HG03354 (cell line): ENCODE results near the gene CLC.
"Not testable (repeated sequence)": the region's sequence is repeated elsewhere in the genome, so short reads cannot be mapped to it uniquely, and the experiment has no call there.

Experiments
- ATAC-seq: cut with Tn5 transposase; IDR thresholded peaks from one replicate; pipeline ENCODE4 v1.9.1; 2021; ENCODE audit warnings: mild to moderate bottlenecking; ENCODE audit not compliant: unreplicated experiment, poor library complexity, severe bottlenecking

CLC gene

DNA sequence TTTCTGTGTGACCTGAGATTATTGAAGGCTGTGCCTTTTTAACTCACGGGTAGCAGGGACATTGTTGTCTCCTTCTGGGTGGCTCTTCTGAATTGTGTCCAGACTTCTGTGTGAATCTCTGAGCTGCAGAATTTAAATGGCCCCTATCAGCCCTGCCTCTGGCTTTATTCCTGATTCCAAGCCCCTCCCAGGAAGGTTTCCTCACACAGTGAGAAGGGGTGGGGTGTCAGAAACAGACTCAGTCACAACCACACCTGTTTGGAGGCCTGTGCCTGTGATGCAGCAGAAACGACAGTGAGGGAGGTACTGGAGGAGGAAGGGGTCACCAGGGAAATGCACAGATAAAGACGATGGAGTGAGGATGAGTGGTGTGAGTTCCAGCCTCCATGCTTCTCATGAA lies at the start of gene CLC:
Gene CLC (minus strand): TSS at position 139 of the 400 bp plus-strand sequence. CDS start 77 bp downstream, at position 62.
- no peak for ATAC-seq

GRCh38 chr19:39780894-39781293 lies 43.1 kb upstream of the CLC start:
- no peak for ATAC-seq

- no peak for ATAC-seq
These were observed 40.9 kb upstream of the CLC start, which contains the start of gene LEUTX for GRCh38 chr19:39778763-39779162. TSS of gene LEUTX (plus strand) at chr19:39778854. CDS start at chr19:39778921, 67 bp downstream.

DNA sequence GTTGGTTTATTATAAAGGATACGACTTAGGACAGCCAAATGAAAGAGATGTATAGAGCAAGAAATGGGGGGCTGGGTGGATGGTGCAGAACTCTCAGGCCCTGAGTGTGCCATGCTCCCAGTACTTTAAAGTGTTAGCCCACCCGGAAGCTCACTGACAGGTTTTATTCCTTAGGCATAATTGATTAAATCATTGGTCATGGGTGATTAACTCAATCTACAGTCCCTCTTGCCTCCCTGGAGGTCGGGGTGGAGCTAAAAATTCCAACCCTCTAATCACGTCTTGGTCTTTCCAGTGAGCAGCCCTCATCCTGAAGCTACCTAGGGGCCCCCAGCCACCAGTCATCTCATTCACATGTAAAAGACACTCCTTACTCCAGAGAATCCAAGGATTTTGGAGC lies 31.0 kb upstream of the CLC start:
- ATAC-seq, result no peak

- no peak for ATAC-seq
These were observed 30.5 kb upstream of the CLC start for GRCh38 chr19:39768334-39768733.

GRCh38 chr19:39765091-39766076 lies 27.6 kb upstream of the CLC start:
- ATAC-seq, result no peak

DNA sequence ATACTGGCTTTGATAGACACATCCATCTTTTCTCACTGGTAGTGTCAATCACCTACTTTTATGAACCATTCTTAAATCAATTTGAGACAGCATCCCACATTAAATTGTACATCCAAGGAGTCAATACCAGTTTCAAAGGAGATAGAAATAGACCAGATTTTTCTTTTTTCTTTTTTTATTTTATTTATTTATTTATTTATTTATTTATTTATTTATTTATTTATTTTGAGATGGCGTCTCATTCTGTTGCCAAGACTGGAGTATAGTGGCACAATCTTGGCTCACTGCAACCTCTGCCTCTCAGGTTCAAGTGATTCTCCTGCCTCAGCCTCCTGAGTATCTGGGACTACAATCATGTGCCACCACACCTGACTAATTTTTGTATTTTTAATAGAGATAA lies 24.0 kb upstream of the CLC start:
- ATAC-seq, result not testable (repeated sequence)

- no peak for ATAC-seq
These were observed 21.8 kb upstream of the CLC start for GRCh38 chr19:39759457-39760184.

DNA sequence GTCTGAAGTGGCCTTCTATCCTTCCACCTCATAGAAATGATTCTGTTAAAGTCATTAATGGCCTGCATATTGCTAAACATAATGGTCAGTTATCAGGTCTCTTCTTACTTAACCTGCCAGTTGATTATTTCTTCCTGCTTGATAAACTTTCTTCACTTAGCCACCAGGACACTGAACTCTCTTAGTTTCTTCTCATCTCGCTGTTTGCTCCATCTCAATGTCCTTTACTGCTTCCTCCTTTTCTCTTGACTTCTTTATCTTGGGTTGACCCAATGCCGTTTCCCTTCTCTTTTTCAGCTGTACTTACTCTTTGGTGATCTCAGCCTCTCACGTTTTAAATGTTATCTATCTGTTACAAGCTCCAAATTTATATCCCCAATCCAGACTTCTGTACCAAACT lies 17.1 kb upstream of the CLC start:
- no peak for ATAC-seq

GRCh38 chr19:39754544-39754943 lies 16.7 kb upstream of the CLC start:
- no peak for ATAC-seq

GRCh38 chr19:39752795-39753194 lies 15.0 kb upstream of the CLC start:
- ATAC-seq, result no peak

DNA sequence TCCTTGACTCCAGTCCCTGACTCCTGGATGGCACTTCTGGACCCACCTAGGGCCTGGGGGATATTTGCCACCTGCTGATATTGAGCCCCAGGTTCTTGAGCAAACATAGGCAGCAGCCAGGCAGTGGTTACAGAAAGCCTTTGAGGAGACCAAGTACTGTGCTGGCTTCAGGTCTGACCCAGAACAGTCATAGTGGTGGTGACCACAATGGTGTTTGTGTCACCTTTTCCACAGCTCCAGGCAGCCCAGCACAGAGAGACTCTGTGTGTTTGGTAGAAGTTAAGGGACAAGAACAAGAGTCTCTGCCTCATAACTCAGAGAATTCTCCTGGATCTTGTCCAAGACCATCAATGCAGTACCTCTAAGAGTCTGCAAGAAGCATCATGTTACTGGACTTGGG lies 14.6 kb upstream of the CLC start:
- ATAC-seq, result no peak

DNA sequence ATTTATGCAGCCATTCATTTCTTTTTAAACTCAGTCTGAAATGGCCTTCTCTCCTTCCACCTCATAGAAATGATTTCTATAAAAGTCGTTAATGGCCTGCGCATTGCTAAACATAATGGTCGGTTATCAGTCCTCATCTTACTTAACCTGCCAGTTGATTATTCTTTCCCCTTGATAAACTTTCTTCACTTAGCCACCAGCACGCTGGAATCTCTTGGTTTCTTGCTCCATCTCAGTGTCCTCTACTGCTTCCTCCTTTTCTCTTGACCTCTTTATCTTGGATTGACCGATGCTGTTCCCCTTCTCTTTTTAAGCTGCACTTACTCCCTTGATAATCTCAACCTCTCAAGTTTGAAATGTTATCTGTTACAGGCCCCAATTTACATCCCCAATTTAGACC lies 12.2 kb upstream of the CLC start:
- ATAC-seq, result no peak

DNA sequence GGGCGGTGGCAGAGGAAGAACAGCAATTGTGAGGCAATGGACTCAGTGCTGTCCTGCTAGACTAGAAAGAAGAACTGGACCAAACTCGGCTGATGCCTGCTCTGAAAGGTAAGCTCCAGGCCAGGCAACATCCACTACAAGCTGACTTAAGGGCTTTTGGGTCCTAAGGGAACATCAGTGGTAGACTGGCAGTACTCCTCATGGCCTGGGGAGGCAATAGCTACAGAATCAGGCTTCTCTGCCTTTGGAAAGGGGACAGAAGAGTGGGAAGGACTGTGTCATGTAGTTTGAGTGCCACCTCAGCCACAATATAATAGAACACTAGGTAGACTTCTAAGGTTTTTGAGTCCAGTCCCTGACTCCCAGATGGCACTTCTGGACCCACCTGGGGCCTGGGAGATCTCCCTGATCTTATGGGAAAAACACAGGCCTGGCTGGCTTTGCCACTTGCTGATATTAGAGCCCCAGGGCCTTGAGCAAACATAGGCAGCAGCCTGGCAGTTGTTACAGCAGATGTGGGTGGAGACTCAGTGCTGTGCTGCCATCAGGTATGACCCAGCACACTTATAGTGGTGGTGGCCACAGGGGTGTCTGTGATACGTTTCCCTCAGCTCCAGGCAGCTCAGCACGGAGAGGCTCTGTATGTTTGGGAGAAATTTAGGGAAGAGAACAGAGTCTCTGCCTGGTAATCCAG lies 9.2 kb upstream of the CLC start:
- no peak for ATAC-seq

DNA sequence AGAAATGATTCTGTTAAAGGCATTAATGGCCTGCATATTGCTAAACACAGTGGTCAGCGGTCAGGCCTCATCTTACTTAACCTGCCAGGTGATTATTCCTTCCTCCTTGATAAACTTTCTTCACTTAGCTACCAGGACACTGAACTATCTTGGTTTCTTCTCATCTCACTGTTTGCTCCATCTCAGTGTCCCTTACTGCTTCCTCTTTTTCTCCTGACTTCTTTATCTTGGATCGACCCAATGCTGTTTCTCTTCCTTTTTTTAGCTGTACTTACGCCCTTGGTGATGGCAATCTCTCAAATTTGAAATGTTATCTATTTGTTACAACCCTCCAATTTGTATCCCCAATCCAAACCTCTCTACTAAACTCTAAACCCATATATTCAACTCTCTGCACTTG lies 7.8 kb upstream of the CLC start:
- ATAC-seq, result no peak

- ATAC-seq, result no peak
These were observed 2.6 kb upstream of the CLC start for GRCh38 chr19:39740395-39740794.

DNA sequence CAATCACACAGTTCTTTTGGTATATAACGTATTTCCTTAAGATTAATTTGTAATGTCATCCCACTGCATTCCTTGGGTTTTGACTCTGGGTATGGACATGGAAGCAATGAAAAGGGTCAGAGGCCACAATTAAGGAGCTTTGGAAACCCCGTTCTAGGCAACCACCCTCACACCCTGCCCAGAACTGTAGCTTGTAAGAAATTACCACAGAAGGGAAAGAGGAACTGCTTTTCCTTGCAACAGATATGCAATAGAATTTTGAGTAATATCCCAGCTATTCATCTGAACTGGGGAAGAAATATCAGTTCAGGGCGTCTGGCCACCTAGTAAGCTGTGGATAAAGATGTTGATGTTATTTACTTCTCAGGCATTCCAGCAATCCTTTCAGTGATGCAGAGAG lies 985 bp upstream of the CLC start:
- ATAC-seq, result no peak

GRCh38 chr19:39737351-39737750 lies 478 bp downstream of the CLC start:
- ATAC-seq, result no peak

DNA sequence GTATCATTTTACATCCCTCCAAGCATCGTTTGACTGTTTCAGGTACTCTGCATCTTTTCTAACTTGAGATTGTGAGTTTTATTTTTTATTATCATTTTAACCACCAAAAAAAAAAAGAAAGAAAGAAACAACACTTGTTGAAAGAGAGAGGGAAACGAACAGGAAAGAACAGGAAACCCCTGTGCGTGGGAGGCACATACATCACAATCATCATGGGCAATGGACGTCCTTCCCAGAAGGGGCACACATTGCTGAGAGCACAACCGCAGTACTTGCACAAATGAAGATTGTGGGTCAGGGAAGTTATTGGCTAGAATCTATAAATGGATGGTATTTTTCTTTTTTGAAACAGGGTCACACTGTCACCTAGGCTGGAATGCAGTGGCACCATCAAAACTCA lies 1.7 kb downstream of the CLC start:
- ATAC-seq, result no peak

DNA sequence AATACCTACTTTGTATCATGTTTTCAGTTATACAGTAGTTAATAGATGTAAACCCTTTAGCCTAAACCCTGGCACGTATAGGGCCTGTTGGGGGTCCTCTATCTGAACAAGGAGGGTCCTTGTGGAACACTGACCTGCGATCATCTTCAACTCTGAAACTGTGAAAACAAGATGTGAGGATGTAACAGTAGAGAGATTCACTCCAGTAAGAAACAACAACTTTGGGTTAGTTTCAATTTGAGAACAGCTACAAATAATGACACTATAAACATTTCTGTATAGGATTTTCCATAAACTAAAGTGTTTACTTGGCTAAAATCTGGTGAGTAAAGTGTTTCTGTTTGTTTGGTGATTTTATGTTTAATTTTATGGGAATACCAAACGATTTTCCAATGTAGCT lies 2.1 kb downstream of the CLC start:
- no peak for ATAC-seq
